ENCODE measurements around the gene TIMP1. TPM values are rescaled to one million over a fixed set of nuclear protein-coding genes. Genes with fewer than 3 reads are reported as not detected.

The TIMP1 gene
- total and polyA plus RNA-seq, 2 of the 13 experiments (the other 11 are each of a cell fraction or from before 2014, with no cell fraction given): 12.3 to 45.8 TPM

DNA sequence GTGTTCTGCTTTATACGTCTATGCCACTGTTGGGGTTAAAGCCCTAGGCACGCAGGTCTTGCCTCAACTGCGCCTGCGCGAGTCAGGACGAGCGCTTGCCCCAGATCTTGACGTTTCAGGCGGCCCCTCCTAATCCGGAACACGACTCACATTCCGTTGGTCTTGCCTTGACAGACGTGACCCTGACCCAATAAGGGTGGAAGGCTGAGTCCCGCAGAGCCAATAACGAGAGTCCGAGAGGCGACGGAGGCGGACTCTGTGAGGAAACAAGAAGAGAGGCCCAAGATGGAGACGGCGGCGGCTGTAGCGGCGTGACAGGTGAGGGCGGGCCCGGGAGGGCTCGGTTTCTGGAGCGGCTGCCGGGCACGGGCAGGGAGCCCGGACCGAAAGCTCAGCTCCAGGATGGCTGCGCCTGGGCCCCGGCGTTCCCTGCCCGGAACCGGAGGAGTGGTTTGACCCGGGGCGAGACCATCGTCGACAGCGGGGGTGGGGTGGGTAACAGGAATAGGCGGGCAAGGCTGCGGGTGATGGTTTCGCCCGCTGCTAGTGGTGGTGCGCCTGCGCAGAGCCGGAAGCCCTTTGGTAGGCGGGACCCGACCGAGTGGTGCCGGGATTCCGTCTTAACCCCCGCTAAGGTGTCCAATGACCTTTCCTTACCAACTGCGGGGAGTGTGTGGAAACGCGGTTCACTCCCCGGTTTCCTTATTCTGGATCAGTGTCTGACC, 21.1 kb upstream of the TIMP1 start, which contains the start of gene ARAF (continued):
- TF ChIP-seq, protein P1, sequence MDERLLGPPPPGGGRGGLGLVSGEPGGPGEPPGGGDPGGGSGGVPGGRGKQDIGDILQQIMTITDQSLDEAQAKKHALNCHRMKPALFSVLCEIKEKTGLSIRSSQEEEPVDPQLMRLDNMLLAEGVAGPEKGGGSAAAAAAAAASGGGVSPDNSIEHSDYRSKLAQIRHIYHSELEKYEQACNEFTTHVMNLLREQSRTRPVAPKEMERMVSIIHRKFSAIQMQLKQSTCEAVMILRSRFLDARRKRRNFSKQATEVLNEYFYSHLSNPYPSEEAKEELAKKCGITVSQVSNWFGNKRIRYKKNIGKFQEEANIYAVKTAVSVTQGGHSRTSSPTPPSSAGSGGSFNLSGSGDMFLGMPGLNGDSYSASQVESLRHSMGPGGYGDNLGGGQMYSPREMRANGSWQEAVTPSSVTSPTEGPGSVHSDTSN (CRISPR knock-in tag; IDR thresholded peaks at IDR 0.05): peak; percentile 95
- TF ChIP-seq YY1 (IDR thresholded peaks at IDR 0.05; ENCODE audit: insufficient read depth, insufficient replicate concordance, low read depth, low read length) (peak; percentile 88), ZNF317 (CRISPR knock-in tag; IDR thresholded peaks at IDR 0.05) (no peak), CREM (IDR thresholded peaks at IDR 0.05) (peak; percentile 56), CREM (CRISPR knock-in tag; IDR thresholded peaks at IDR 0.05) (no peak), STAG1 (CRISPR knock-in tag; IDR thresholded peaks at IDR 0.05) (no peak), NFYC (CRISPR knock-in tag; IDR thresholded peaks at IDR 0.05) (peak; percentile 96), HMG20A (CRISPR knock-in tag; IDR thresholded peaks at IDR 0.05; ENCODE audit: borderline replicate concordance) (no peak), FOXK2 (IDR thresholded peaks at IDR 0.05) (peak; percentile 91), ZNF501 (CRISPR knock-in tag; IDR thresholded peaks at IDR 0.05) (peak; percentile 68; the same call in 1 of the 2 replicates), RBM39 (IDR thresholded peaks at IDR 0.05; ENCODE audit: low read depth, low read length, poor library complexity, severe bottlenecking) (peak; percentile 41), ETV5 (CRISPR knock-in tag; IDR thresholded peaks at IDR 0.05; ENCODE audit: borderline replicate concordance) (no peak)
- TF ChIP-seq, protein P2, sequence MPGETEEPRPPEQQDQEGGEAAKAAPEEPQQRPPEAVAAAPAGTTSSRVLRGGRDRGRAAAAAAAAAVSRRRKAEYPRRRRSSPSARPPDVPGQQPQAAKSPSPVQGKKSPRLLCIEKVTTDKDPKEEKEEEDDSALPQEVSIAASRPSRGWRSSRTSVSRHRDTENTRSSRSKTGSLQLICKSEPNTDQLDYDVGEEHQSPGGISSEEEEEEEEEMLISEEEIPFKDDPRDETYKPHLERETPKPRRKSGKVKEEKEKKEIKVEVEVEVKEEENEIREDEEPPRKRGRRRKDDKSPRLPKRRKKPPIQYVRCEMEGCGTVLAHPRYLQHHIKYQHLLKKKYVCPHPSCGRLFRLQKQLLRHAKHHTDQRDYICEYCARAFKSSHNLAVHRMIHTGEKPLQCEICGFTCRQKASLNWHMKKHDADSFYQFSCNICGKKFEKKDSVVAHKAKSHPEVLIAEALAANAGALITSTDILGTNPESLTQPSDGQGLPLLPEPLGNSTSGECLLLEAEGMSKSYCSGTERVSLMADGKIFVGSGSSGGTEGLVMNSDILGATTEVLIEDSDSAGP (CRISPR knock-in tag; IDR thresholded peaks at IDR 0.05; ENCODE audit: borderline replicate concordance): peak; percentile 62; the same call in 1 of the 2 replicates
- TF ChIP-seq, protein P3, sequence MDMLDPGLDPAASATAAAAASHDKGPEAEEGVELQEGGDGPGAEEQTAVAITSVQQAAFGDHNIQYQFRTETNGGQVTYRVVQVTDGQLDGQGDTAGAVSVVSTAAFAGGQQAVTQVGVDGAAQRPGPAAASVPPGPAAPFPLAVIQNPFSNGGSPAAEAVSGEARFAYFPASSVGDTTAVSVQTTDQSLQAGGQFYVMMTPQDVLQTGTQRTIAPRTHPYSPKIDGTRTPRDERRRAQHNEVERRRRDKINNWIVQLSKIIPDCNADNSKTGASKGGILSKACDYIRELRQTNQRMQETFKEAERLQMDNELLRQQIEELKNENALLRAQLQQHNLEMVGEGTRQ (IDR thresholded peaks at IDR 0.05; ENCODE audit: low read depth, low read length): no peak
- TF ChIP-seq, protein P3 (CRISPR knock-in tag; IDR thresholded peaks at IDR 0.05; ENCODE audit: borderline replicate concordance): no peak
- TF ChIP-seq, protein P4, sequence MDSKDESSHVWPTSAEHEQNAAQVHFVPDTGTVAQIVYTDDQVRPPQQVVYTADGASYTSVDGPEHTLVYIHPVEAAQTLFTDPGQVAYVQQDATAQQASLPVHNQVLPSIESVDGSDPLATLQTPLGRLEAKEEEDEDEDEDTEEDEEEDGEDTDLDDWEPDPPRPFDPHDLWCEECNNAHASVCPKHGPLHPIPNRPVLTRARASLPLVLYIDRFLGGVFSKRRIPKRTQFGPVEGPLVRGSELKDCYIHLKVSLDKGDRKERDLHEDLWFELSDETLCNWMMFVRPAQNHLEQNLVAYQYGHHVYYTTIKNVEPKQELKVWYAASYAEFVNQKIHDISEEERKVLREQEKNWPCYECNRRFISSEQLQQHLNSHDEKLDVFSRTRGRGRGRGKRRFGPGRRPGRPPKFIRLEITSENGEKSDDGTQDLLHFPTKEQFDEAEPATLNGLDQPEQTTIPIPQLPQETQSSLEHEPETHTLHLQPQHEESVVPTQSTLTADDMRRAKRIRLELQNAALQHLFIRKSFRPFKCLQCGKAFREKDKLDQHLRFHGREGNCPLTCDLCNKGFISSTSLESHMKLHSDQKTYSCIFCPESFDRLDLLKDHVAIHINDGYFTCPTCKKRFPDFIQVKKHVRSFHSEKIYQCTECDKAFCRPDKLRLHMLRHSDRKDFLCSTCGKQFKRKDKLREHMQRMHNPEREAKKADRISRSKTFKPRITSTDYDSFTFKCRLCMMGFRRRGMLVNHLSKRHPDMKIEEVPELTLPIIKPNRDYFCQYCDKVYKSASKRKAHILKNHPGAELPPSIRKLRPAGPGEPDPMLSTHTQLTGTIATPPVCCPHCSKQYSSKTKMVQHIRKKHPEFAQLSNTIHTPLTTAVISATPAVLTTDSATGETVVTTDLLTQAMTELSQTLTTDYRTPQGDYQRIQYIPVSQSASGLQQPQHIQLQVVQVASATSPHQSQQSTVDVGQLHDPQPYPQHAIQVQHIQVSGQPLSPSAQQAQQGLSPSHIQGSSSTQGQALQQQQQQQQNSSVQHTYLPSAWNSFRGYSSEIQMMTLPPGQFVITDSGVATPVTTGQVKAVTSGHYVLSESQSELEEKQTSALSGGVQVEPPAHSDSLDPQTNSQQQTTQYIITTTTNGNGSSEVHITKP (CRISPR knock-in tag; IDR thresholded peaks at IDR 0.05; ENCODE audit: low read depth): peak; percentile 99
- TF ChIP-seq, protein P5, sequence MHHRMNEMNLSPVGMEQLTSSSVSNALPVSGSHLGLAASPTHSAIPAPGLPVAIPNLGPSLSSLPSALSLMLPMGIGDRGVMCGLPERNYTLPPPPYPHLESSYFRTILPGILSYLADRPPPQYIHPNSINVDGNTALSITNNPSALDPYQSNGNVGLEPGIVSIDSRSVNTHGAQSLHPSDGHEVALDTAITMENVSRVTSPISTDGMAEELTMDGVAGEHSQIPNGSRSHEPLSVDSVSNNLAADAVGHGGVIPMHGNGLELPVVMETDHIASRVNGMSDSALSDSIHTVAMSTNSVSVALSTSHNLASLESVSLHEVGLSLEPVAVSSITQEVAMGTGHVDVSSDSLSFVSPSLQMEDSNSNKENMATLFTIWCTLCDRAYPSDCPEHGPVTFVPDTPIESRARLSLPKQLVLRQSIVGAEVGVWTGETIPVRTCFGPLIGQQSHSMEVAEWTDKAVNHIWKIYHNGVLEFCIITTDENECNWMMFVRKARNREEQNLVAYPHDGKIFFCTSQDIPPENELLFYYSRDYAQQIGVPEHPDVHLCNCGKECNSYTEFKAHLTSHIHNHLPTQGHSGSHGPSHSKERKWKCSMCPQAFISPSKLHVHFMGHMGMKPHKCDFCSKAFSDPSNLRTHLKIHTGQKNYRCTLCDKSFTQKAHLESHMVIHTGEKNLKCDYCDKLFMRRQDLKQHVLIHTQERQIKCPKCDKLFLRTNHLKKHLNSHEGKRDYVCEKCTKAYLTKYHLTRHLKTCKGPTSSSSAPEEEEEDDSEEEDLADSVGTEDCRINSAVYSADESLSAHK (CRISPR knock-in tag; IDR thresholded peaks at IDR 0.05; ENCODE audit: borderline replicate concordance): no peak

All from HepG2 (cell line).